ENCODE data around the gene GNAS-AS1. TPM values are rescaled to one million over a fixed set of nuclear protein-coding genes. Genes with fewer than 3 reads are reported as not detected.

Gene GNAS-AS1
- total and polyA plus RNA-seq, 12 donors, result 0.09 to 1.00 (median 0.24) TPM; not detected in 5

- intact Hi-C loops (cut with DNase I), result no loop called here
- Histone ChIP-seq H3K4me1 (replicated peaks in 1 of 2) (peaks cover 12% of the 10 kb centered on the region in 2 donors), H3K27ac (peak overlapping the region in 4 of 5 donors; percentile 39 to 99 (median 96)), H3K9me3 (replicated peaks in 1 of 3) (peaks cover 0 to 6% (median 0%) of the 10 kb centered on the region in 3 donors), H3K36me3 (replicated peaks in 1 of 2) (no peaks in the 10 kb centered on the region), H3K27me3 (no peaks in the 10 kb centered on the region), H3K4me3 (peak overlapping the region in 2 of 4 donors; percentile 23 to 78)
- DNase-seq, result peak; percentile 83 to 91 (median 85)
- WGBS, 4 donors, result 43 to 79% (median 54%) methylated on average over 60 to 101 of the region's 101 CpGs
- TF ChIP-seq, protein P1, sequence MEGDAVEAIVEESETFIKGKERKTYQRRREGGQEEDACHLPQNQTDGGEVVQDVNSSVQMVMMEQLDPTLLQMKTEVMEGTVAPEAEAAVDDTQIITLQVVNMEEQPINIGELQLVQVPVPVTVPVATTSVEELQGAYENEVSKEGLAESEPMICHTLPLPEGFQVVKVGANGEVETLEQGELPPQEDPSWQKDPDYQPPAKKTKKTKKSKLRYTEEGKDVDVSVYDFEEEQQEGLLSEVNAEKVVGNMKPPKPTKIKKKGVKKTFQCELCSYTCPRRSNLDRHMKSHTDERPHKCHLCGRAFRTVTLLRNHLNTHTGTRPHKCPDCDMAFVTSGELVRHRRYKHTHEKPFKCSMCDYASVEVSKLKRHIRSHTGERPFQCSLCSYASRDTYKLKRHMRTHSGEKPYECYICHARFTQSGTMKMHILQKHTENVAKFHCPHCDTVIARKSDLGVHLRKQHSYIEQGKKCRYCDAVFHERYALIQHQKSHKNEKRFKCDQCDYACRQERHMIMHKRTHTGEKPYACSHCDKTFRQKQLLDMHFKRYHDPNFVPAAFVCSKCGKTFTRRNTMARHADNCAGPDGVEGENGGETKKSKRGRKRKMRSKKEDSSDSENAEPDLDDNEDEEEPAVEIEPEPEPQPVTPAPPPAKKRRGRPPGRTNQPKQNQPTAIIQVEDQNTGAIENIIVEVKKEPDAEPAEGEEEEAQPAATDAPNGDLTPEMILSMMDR (IDR thresholded peaks at IDR 0.05), result no peak
- peak; percentile 97 to 98 for TF ChIP-seq POLR2A (IDR thresholded peaks at IDR 0.05)
Observed at GRCh38 chr20:58888521-58889333, 38.0 kb upstream of the GNAS-AS1 start.

- no peak for DNase-seq
- peaks cover 0 to 6% (median 0%) of the 10 kb centered on the region in 3 donors for H3K9me3 ChIP-seq (replicated peaks in 1 of 3)
- intact Hi-C loops (cut with DNase I), result no loop called here
- TF ChIP-seq, protein P1 (IDR thresholded peaks at IDR 0.05), result no peak
- no peak for TF ChIP-seq POLR2A (IDR thresholded peaks at IDR 0.05)
- H3K27ac ChIP-seq, result peak overlapping the region in 3 of 5 donors; percentile 95 to 99 (median 98)
- peaks cover 6 to 12% of the 10 kb centered on the region in 2 donors for H3K4me1 ChIP-seq (replicated peaks in 1 of 2)
- no peaks in the 10 kb centered on the region for H3K27me3 ChIP-seq
- H3K36me3 ChIP-seq (replicated peaks in 1 of 2), result no peaks in the 10 kb centered on the region
- WGBS, 4 donors, result 52 to 73% (median 56%) methylated on average over 12 of the region's 12 CpGs
- peak overlapping the region in 2 of 4 donors; percentile 23 to 78 for H3K4me3 ChIP-seq
Observed at GRCh38 chr20:58888103-58888502, 37.4 kb upstream of the GNAS-AS1 start.

DNA sequence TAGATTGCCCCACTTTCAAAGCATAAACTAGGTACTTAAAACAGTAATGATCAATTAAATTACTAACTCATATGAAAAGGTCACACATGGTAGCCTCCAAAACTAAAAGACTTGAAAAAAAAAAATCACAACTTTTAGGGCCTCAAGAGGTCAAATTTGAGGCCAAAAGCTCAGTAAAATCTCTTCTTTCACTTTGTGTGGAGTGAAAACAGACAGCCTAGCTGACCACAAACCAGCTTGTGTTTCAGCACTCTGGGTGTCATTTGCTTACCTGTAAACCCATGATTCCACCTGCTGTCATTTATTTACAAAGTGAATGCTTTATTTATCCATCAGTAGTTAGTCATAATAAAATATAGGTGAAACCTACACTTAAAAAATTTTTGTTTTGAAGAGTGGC, 35.8 kb upstream of the GNAS-AS1 start:
- Histone ChIP-seq H3K27me3 (no peaks in the 10 kb centered on the region), H3K27ac (no peak overlapping the region), H3K36me3 (replicated peaks in 1 of 2) (no peaks in the 10 kb centered on the region), H3K9me3 (replicated peaks in 1 of 3) (peaks cover 0 to 6% (median 0%) of the 10 kb centered on the region in 3 donors), H3K4me3 (no peak overlapping the region), H3K4me1 (replicated peaks in 1 of 2) (peaks cover 3 to 11% of the 10 kb centered on the region in 2 donors)
- TF ChIP-seq POLR2A (IDR thresholded peaks at IDR 0.05), result no peak
- TF ChIP-seq, protein P1 (IDR thresholded peaks at IDR 0.05), result no peak
- intact Hi-C loops (cut with DNase I), result no loop called here
- no peak for DNase-seq

DNA sequence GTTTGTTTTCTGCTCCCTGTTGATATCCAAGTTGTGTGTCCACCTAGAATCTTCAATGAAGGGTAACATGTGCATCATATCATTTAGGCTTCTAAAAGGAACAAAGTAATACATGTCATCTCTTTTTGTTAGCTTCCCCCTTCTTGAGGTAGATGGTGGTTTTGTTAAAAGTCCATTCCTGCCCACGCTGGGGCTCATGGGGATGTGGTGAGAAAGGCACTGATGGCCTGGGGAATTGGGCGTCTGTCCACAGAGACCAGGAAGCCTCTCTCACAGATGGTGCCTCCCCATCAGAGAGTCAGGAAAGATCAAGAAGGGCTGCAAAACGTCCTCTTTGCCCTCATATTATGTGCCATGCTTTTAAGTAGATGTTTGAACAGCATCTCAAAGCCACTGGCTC, 34.3 kb upstream of the GNAS-AS1 start:
- Histone ChIP-seq H3K4me1 (replicated peaks in 1 of 2) (peaks cover 10 to 26% of the 10 kb centered on the region in 2 donors), H3K36me3 (replicated peaks in 1 of 2) (no peaks in the 10 kb centered on the region), H3K27me3 (no peaks in the 10 kb centered on the region), H3K4me3 (no peak overlapping the region), H3K9me3 (replicated peaks in 1 of 3) (peaks cover 0 to 6% (median 0%) of the 10 kb centered on the region in 3 donors), H3K27ac (no peak overlapping the region)
- 78 to 84% (median 79%) methylated on average over 3 of the region's 3 CpGs for WGBS, 4 donors
- TF ChIP-seq, protein P1 (IDR thresholded peaks at IDR 0.05), result no peak
- TF ChIP-seq POLR2A (IDR thresholded peaks at IDR 0.05), result no peak
- no peak for DNase-seq
- intact Hi-C loops (cut with DNase I), result no loop called here

Measured in adrenal gland (tissue), 12 donors.